NCI-H460 (cell line): ENCODE measurements around the gene SLC10A1. TPM values are rescaled to one million over a fixed set of nuclear protein-coding genes. Genes with fewer than 3 reads are reported as not detected.
A peak's percentile ranks its signal among the peaks of the same experiment; 100 is the strongest.

ENCODE experiments used
- DNase-seq: peaks from one replicate; pipeline ENCODE4 v3.0.0-alpha.2; 2016; ENCODE audit warnings: low read depth; ENCODE audit errors: extremely low read depth
- small RNA-seq, 2 experiments: library from RNA; depleted of rRNA; stranded (forward); fragments of <200 nt; gene quantifications; one replicate each; pipeline ENCODE3, GENCODE V24; 2014
- total RNA-seq: library from RNA; depleted of rRNA; stranded (reverse); fragments of >200 nt; shearing (Covaris generic); gene quantifications from 2 replicates; pipeline ENCODE4 v1.2.3, GENCODE V29; 2014; rRNA removed

The SLC10A1 gene
- total RNA-seq, 1 experiment from 2014 or later: not detected

DNA sequence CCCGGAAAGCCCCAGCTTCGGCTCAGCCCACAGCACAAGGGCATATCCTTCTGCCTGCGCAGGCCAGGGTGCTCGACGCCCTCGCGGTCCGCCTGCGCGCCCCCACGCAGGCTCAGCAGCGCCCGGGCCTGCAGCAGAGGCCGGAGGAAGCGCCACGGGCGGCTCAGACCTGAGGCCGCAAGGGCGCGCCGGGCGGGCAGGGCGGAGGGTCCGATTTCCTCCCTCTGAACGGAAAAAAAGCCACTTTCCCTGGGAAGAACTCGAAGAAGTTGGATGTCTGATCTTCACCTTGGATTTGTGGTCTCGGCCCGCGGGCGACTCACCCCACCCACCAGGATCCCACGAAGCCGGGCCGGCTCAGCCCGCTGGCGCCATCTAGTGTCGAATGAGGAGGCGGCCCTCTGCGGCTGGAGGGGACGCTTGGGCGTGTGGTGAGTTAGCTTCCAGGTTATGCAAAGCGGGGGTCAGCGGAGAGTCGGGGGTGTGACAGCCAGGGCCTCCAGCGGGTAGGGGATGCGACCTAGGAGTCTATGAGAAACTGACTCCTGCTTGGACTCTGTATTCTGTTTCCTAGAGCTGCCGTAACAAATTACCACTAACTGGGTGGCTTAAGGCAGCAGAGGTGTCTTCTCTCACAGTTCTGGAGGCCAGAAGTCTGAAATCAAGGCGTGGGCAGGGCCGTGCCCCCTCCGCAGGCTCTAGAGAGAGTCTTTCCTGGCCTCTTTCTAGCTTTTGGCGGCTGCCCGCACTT is 70.1 kb downstream of the SLC10A1 start:
- DNase-seq: peak; percentile 63

Small RNA genes lying within 50 kb of the gene (small RNA-seq; reads per million reads assigned to genes)
- gene RF00614: 0 reads per million in 2 experiments

Other genes with a start within 250 kb of the SLC10A1 start
- gene CCDC177, start 222.4 kb downstream of the SLC10A1 start, total RNA-seq: not detected in 2 replicates
- 4.9 and 5.1 TPM in 2 replicates for gene SUSD6, start 185.6 kb downstream of the SLC10A1 start, total RNA-seq
- gene SRSF5, start 30.1 kb downstream of the SLC10A1 start, total RNA-seq: 118 and 166 TPM in 2 replicates
- 69.2 and 70.6 TPM in 2 replicates for gene SMOC1, start 82.2 kb upstream of the SLC10A1 start, total RNA-seq